Esophagus (tissue), 2 donors: Measurements from ENCODE around the gene SPACA7. TPM values are rescaled to one million over a fixed set of nuclear protein-coding genes. Genes with fewer than 3 reads are reported as not detected.

Experiments
- H3K27ac ChIP-seq, 2 donors: one replicate each; pipeline ENCODE4 v1.5.1; 2013; ENCODE audit warnings: low read depth in 2 of 2, mild to moderate bottlenecking in 2 of 2, inconsistent platforms in 1 of 2, low read length in 1 of 2, moderate library complexity in 1 of 2
- H3K27me3 ChIP-seq, 2 donors: one replicate each; pipeline ENCODE4 v1.6.1; 2013; ENCODE audit warnings: low read length in 2 of 2, control low read depth in 1 of 2, mild to moderate bottlenecking in 1 of 2; ENCODE audit not compliant: insufficient read depth in 2 of 2, control insufficient read depth in 1 of 2
- H3K36me3 ChIP-seq, 2 donors: one replicate each; pipeline ENCODE4 v1.6.1; 2013; ENCODE audit warnings: low read length in 1 of 2; ENCODE audit not compliant: control insufficient read depth in 2 of 2, insufficient read depth in 2 of 2
- H3K4me1 ChIP-seq, 2 donors: one replicate each; pipeline ENCODE4 v1.6.1; 2013; ENCODE audit warnings: low read length in 1 of 2; ENCODE audit not compliant: control insufficient read depth in 2 of 2, insufficient read depth in 2 of 2
- H3K4me3 ChIP-seq, 2 donors: one replicate each; pipeline ENCODE4 v1.5.1; 2013; ENCODE audit warnings: low read length in 2 of 2, mild to moderate bottlenecking in 2 of 2, low read depth in 1 of 2, moderate library complexity in 1 of 2
- H3K9me3 ChIP-seq, 2 donors: one replicate each; pipeline ENCODE4 v1.6.1; 2013; ENCODE audit warnings: mild to moderate bottlenecking in 2 of 2, low read depth in 1 of 2, low read length in 1 of 2, moderate library complexity in 1 of 2; ENCODE audit not compliant: control insufficient read depth in 2 of 2, insufficient read depth in 1 of 2
- WGBS, 2 donors: extraction: QIAGEN DNeasy Blood & Tissue Kit; methylation state at CpG; one replicate each; pipeline ENCODE4 v1.1.7; 2013; 5-methylcytosine and 5-hydroxymethylcytosine counted together
- polyA plus RNA-seq, 2 donors: library from polyadenylated mRNA; stranded (reverse); fragments of 200-250 nt; gene quantifications; one replicate each; pipeline ENCODE4 v1.2.3, GENCODE V29; 2013
- donor health status: healthy with polysubstance abuse.
- donor health status: Bipolar disorder and iron deficiency.

Gene SPACA7
- polyA plus RNA-seq, 2 donors: not detected

- 79% methylated on average over 17 of the region's 17 CpGs for WGBS, 2 donors
- no peaks in the 10 kb centered on the region for H3K4me1 ChIP-seq
- H3K27ac ChIP-seq: no peak overlapping the region
- H3K4me3 ChIP-seq: no peak overlapping the region
- H3K27me3 ChIP-seq: no peaks in the 10 kb centered on the region
- H3K9me3 ChIP-seq: peaks cover 0 to 6% of the 10 kb centered on the region in 2 donors
- H3K36me3 ChIP-seq: no peaks in the 10 kb centered on the region
These were observed 79.4 kb downstream of the SPACA7 start for GRCh38 chr13:112455476-112456059.

DNA sequence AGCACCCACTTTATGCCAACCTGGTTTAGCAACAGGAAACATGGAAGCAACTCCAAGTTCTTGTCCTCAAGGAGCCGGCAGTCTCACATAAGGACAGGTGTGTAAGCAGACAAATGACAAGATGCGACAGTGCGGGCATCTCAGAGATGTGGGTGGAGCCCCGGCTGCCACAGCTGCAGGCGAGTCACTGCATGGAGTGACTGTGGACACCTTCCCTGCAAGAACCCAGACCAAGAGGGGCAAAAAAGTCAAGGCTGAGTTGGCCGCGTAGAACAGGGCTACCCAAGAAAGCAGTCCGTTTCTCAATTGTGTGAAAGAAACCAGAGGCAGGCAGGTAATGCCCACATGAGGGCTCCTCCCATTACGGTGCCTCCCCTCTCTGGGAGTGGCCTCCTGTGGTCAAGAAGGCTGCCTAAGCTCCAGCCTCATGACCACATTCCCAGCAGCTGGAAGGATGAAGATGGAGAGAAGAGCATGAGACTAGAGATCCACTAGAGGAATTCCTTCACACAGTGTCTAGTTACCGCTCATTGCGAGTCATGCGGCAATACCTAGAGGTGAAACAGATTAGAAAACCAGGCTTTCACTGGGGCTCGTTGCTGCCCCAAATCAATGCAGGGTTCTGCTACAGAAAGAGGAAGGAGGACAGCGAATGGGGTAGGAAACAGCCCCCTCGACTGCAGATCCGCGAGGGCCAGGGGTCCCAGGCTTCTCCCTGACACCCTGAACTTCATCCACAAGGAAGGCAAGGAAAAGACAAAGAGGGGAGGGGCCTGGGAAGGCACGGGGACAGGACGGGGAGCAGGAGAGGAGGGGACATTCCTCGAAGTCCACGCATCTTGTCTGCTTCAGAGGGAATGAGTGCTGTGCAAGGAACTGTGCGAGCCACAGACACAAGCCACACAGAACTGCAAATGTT is 80.2 kb downstream of the SPACA7 start:
- peaks cover 0 to 6% of the 10 kb centered on the region in 2 donors for H3K9me3 ChIP-seq
- no peaks in the 10 kb centered on the region for H3K27me3 ChIP-seq
- H3K4me1 ChIP-seq: no peaks in the 10 kb centered on the region
- H3K36me3 ChIP-seq: no peaks in the 10 kb centered on the region
- H3K4me3 ChIP-seq: no peak overlapping the region
- WGBS, 2 donors: 82 to 87% methylated on average over 22 of the region's 22 CpGs
- no peak overlapping the region for H3K27ac ChIP-seq

- 84 to 87% methylated on average over 9 of the region's 9 CpGs for WGBS, 2 donors
- no peaks in the 10 kb centered on the region for H3K27me3 ChIP-seq
- no peak overlapping the region for H3K4me3 ChIP-seq
- H3K4me1 ChIP-seq: no peaks in the 10 kb centered on the region
- H3K27ac ChIP-seq: no peak overlapping the region
- H3K36me3 ChIP-seq: no peaks in the 10 kb centered on the region
- H3K9me3 ChIP-seq: peaks cover 0 to 6% of the 10 kb centered on the region in 2 donors
These were observed 80.9 kb downstream of the SPACA7 start for GRCh38 chr13:112457081-112457480.

- Histone ChIP-seq H3K36me3 (no peaks in the 10 kb centered on the region), H3K4me3 (no peak overlapping the region), H3K9me3 (peaks cover 0 to 6% of the 10 kb centered on the region in 2 donors), H3K27ac (no peak overlapping the region), H3K27me3 (no peaks in the 10 kb centered on the region), H3K4me1 (no peaks in the 10 kb centered on the region)
- 60 to 69% methylated on average over 13 of the region's 13 CpGs for WGBS, 2 donors
These were observed 81.3 kb downstream of the SPACA7 start for GRCh38 chr13:112457485-112457884.

GRCh38 chr13:112462408-112462807 is 86.3 kb downstream of the SPACA7 start:
- Histone ChIP-seq H3K27me3 (no peaks in the 10 kb centered on the region), H3K9me3 (peaks cover 0 to 6% of the 10 kb centered on the region in 2 donors), H3K4me1 (no peaks in the 10 kb centered on the region), H3K27ac (no peak overlapping the region), H3K36me3 (no peaks in the 10 kb centered on the region), H3K4me3 (no peak overlapping the region)
- WGBS, 2 donors: 93 to 95% methylated on average over 5 of the region's 5 CpGs

- Histone ChIP-seq H3K27me3 (no peaks in the 10 kb centered on the region), H3K4me3 (no peak overlapping the region), H3K4me1 (peaks cover 0 to 4% of the 10 kb centered on the region in 2 donors), H3K27ac (no peak overlapping the region), H3K9me3 (peaks cover 3 to 6% of the 10 kb centered on the region in 2 donors), H3K36me3 (no peaks in the 10 kb centered on the region)
- WGBS, 2 donors: 93 to 94% methylated on average over 14 of the region's 14 CpGs
These were observed 88.6 kb downstream of the SPACA7 start for GRCh38 chr13:112464720-112465119.

- Histone ChIP-seq H3K4me1 (peaks cover 0 to 6% of the 10 kb centered on the region in 2 donors), H3K27me3 (no peaks in the 10 kb centered on the region), H3K36me3 (no peaks in the 10 kb centered on the region), H3K4me3 (no peak overlapping the region), H3K27ac (no peak overlapping the region), H3K9me3 (peaks cover 4 to 6% of the 10 kb centered on the region in 2 donors)
- WGBS, 2 donors: 86 to 87% methylated on average over 35 of the region's 35 CpGs
These were observed 89.3 kb downstream of the SPACA7 start for GRCh38 chr13:112465251-112466131.

DNA sequence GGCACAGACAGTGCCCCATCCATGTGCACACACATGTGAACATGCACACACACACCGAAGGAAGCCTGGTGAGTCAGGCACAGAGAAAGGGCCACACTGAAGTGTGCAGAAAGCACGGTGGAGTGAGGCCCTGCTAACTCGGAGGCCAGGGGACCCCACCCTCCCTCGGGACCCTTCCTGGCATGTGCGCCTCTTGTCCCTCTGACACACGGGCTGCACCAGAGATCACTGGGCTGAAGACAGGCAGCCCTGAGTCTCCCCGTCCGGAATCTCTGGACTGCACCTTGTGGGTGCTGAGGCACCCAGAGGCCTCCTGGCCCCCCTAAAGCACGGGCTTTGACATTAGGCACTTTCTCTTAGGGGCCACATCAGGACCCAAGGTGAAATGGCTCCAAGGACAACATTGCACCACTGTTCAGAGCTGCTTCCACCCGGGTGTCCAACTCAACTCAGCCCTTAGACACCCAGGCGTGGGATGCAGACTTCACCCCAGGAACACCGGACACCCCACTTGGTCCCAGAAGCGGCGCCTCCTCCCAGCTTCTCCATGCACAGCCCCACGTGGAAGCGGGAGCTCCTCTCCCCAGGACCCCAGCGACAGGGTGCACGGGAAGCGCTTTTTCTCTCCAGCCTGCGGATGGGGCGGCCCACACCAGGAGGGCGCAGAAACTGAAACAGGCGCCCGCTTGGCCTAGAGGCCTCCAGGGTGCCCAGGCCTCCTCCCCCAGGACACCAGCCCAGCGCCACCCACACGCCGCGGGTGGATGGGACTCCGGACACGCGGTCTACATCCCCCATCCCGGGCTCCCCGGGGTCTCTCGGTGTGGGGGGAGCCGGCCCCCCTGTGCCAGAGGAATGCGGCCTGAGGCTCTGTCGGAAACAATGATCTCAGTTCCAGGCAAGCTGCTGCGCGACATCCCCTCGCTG is 90.2 kb downstream of the SPACA7 start:
- H3K36me3 ChIP-seq: no peaks in the 10 kb centered on the region
- H3K27me3 ChIP-seq: no peaks in the 10 kb centered on the region
- no peak overlapping the region for H3K4me3 ChIP-seq
- 88% methylated on average over 40 of the region's 40 CpGs for WGBS, 2 donors
- no peak overlapping the region for H3K27ac ChIP-seq
- H3K9me3 ChIP-seq: peaks cover 6 to 7% of the 10 kb centered on the region in 2 donors
- H3K4me1 ChIP-seq: peaks cover 0 to 6% of the 10 kb centered on the region in 2 donors
